Lung (tissue), 12 donors: ENCODE data around the gene TRERF1. TPM values are rescaled to one million over a fixed set of nuclear protein-coding genes. Genes with fewer than 3 reads are reported as not detected.

Experiments
- ATAC-seq: fragments of 200-7000 bp; cut with Tn5 transposase; one replicate; pipeline ENCODE4 v1.9.1; 2020; ENCODE audit warnings: moderate number of reproducible peaks; ENCODE audit not compliant: insufficient read depth, low FRiP score
- DNase-seq, 3 donors: peaks; one replicate each; pipeline ENCODE4 v3.0.0-alpha.2; 2013 to 2017
- H3K27ac ChIP-seq, 2 donors: one replicate each; pipeline ENCODE4 v1.5.1; 2013; ENCODE audit warnings: mild to moderate bottlenecking in 2 of 2, moderate library complexity in 2 of 2, control low read depth in 1 of 2, inconsistent platforms in 1 of 2, low read depth in 1 of 2, low read length in 1 of 2
- H3K27me3 ChIP-seq, 3 donors: one replicate each; pipeline ENCODE4 v1.5.1; 2013; ENCODE audit warnings: low read length in 2 of 3; ENCODE audit not compliant: control insufficient read depth in 3 of 3, insufficient read depth in 3 of 3
- H3K36me3 ChIP-seq, 4 donors: one replicate each; pipeline ENCODE4 v1.5.1; 2013; ENCODE audit warnings: low read length in 4 of 4, mild to moderate bottlenecking in 1 of 4, moderate library complexity in 1 of 4; ENCODE audit not compliant: control insufficient read depth in 4 of 4, insufficient read depth in 4 of 4
- H3K4me1 ChIP-seq, 5 donors: one replicate each; pipeline ENCODE4 v1.5.1; 2013; ENCODE audit warnings: low read length in 5 of 5, mild to moderate bottlenecking in 2 of 5, moderate library complexity in 1 of 5; ENCODE audit not compliant: control insufficient read depth in 5 of 5, insufficient read depth in 5 of 5
- H3K4me3 ChIP-seq: one replicate; pipeline ENCODE4 v1.5.1; 2013; ENCODE audit warnings: mild to moderate bottlenecking, control low read depth, moderate library complexity
- H3K9ac ChIP-seq, 2 donors: one replicate each; pipeline ENCODE4 v1.5.1; 2013; ENCODE audit warnings: low read length in 2 of 2, control low read depth in 1 of 2; ENCODE audit not compliant: insufficient read depth in 1 of 2
- H3K9me3 ChIP-seq, 4 donors: one replicate each; pipeline ENCODE4 v1.5.1; 2013; ENCODE audit warnings: low read length in 3 of 4, mild to moderate bottlenecking in 1 of 4, moderate library complexity in 1 of 4; ENCODE audit not compliant: control insufficient read depth in 4 of 4, insufficient read depth in 3 of 4
- WGBS, 2 donors: extraction: QIAGEN DNeasy Blood & Tissue Kit; methylation state at CpG; one replicate each; pipeline ENCODE4 v1.1.7; 2013; 5-methylcytosine and 5-hydroxymethylcytosine counted together
- polyA plus RNA-seq, 2 donors: library from polyadenylated mRNA; stranded (reverse); fragments of 200-250 nt; gene quantifications; one replicate each; pipeline ENCODE4 v1.2.1, GENCODE V29; 2013
- total RNA-seq, 2 donors: library from RNA; depleted of rRNA in 1 of 2; stranded (reverse); fragments of >200 nt in 1 of 2; gene quantifications; one replicate each; pipeline ENCODE4 v1.2.1, GENCODE V29; 2014 to 2021
- TF ChIP-seq, protein P1 (sequence below): IDR thresholded peaks from 2 replicates; pipeline ENCODE4 v1.5.1; 2012; ENCODE audit warnings: mild to moderate bottlenecking; ENCODE audit errors: control extremely low read depth, extremely low read depth
- donor health status: control.
- donor health status: control.
- donor health status: Bipolar disorder and iron deficiency.
- donor health status: healthy.
- donor health status: DM: yes; HTN: yes; CAD: no.

The TRERF1 gene
- total and polyA plus RNA-seq, 4 donors: 1.2 to 10.4 (median 3.3) TPM

DNA sequence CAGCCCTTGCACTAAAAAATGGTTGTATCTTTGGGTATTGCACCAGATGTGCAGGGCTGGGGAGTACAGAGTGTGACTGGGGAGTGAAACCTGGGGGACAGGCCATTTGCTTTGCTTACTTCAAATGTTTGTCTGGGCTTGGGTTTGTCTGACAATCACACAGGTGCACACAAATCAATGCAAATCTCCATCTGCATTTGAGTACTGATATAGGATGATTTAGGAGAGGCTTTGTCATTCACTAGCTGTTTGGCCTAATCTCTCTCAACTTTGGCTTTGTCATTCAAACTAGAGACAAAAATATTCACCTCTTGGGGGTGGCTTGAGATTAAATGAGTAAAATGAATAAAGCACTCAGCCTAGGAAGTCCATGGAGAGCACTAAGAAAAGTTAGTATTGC is 274.7 kb downstream of the TRERF1 start:
- DNase-seq (no peak), ATAC-seq (no peak)
- no peaks in the 10 kb centered on the region for H3K27me3 ChIP-seq
- no peak overlapping the region for H3K4me3 ChIP-seq
- peaks cover 0 to 6% (median 0%) of the 10 kb centered on the region in 5 donors for H3K4me1 ChIP-seq
- TF ChIP-seq, protein P1, sequence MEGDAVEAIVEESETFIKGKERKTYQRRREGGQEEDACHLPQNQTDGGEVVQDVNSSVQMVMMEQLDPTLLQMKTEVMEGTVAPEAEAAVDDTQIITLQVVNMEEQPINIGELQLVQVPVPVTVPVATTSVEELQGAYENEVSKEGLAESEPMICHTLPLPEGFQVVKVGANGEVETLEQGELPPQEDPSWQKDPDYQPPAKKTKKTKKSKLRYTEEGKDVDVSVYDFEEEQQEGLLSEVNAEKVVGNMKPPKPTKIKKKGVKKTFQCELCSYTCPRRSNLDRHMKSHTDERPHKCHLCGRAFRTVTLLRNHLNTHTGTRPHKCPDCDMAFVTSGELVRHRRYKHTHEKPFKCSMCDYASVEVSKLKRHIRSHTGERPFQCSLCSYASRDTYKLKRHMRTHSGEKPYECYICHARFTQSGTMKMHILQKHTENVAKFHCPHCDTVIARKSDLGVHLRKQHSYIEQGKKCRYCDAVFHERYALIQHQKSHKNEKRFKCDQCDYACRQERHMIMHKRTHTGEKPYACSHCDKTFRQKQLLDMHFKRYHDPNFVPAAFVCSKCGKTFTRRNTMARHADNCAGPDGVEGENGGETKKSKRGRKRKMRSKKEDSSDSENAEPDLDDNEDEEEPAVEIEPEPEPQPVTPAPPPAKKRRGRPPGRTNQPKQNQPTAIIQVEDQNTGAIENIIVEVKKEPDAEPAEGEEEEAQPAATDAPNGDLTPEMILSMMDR: no peak
- H3K36me3 ChIP-seq: no peaks in the 10 kb centered on the region
- H3K27ac ChIP-seq: no peak overlapping the region
- H3K9ac ChIP-seq: no peak overlapping the region
- H3K9me3 ChIP-seq: no peaks in the 10 kb centered on the region

DNA sequence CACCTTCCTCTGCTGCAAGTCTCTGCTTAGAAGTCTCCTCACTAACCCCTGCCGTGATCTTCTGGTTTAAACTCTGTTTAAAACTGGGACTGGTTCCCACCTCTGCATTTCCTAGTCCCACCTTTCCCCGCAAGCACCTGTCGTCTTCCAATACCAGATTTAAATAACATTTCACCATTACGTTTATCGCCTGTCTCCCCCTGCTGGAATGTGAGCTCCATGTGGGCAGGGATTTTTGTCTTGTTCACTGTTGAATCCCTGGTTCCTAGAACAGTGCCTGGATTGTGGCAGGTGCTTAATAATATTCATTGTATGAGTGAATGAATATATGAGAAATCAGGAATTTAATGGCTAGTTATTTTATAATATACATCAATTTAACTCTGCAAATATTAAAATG is 275.9 kb downstream of the TRERF1 start:
- TF ChIP-seq, protein P1: no peak
- ATAC-seq: no peak
- Histone ChIP-seq H3K36me3 (no peaks in the 10 kb centered on the region), H3K9ac (no peak overlapping the region), H3K9me3 (no peaks in the 10 kb centered on the region), H3K27me3 (no peaks in the 10 kb centered on the region), H3K27ac (no peak overlapping the region), H3K4me1 (peaks cover 0 to 6% (median 0%) of the 10 kb centered on the region in 5 donors), H3K4me3 (no peak overlapping the region)
- DNase-seq: no peak
- WGBS, 2 donors: 72 to 78% methylated on average over 5 of the region's 5 CpGs

Other genes starting within 250 kb of the TRERF1 start
- 10 to 100 TPM; 23.7 to 26.5 TPM for gene MRPS10, start 234.1 kb downstream of the TRERF1 start, total RNA-seq
- gene MRPS10, start 234.1 kb downstream of the TRERF1 start, polyA plus RNA-seq: 10 to 100 TPM; 19.7 to 21.3 TPM
- 10 to 100 TPM; 28.9 to 45.4 TPM for gene UBR2, start 112.1 kb upstream of the TRERF1 start, total RNA-seq
- 1 to 10 TPM; 8.4 to 9.2 TPM for gene UBR2, start 112.1 kb upstream of the TRERF1 start, polyA plus RNA-seq